Anterior cingulate cortex (tissue), 58 donors: ENCODE measurements around the gene PLIN1.
A peak's percentile ranks its signal among the peaks of the same experiment; 100 is the strongest.
"Not testable (repeated sequence)": the region's sequence is repeated elsewhere in the genome, so short reads cannot be mapped to it uniquely, and the experiment has no call there.

Experiments
- DNase-seq, 58 donors: peaks; one replicate each; lab custom pipeline; 2025; lab: John Stamatoyannopoulos, UW

PLIN1 gene

GRCh38 chr15:89679212-89679611, at the start of gene PLIN1:
Gene PLIN1, minus strand, starts transcription at chr15:89679367. Its CDS starts 1,878 bp downstream, at chr15:89677489.
- peak in 1 of 58 donors; percentile 40 for DNase-seq

GRCh38 chr15:89728254-89728653, 49.1 kb upstream of the PLIN1 start:
- no peak for DNase-seq

GRCh38 chr15:89725064-89725463, 45.9 kb upstream of the PLIN1 start:
- no peak for DNase-seq

GRCh38 chr15:89724621-89725020, 45.5 kb upstream of the PLIN1 start:
- no peak for DNase-seq

GRCh38 chr15:89723031-89723430, 43.9 kb upstream of the PLIN1 start:
- DNase-seq = no peak

- DNase-seq = no peak
Observed at GRCh38 chr15:89714775-89715174, 35.6 kb upstream of the PLIN1 start.

- DNase-seq = no peak
Observed at GRCh38 chr15:89707577-89707976, 28.4 kb upstream of the PLIN1 start.

GRCh38 chr15:89704411-89704810, 25.2 kb upstream of the PLIN1 start:
- no peak for DNase-seq

GRCh38 chr15:89695198-89695597, 16.0 kb upstream of the PLIN1 start:
- no peak for DNase-seq

GRCh38 chr15:89693696-89694095, 14.5 kb upstream of the PLIN1 start:
- no peak for DNase-seq

- DNase-seq = no peak
Observed at GRCh38 chr15:89693091-89693490, 13.9 kb upstream of the PLIN1 start.

GRCh38 chr15:89690276-89691218, 11.4 kb upstream of the PLIN1 start, which contains the start of the genes PEX11A and WDR93:
Gene PEX11A, minus strand, starts transcription at chr15:89690754. Its CDS starts 122 bp downstream, at chr15:89690632.
Gene WDR93, plus strand, starts transcription at chr15:89690811. Its CDS starts 10,936 bp downstream, at chr15:89701747.
- peak in 45 of 58 donors; percentile 25 to 73 (median 47) for DNase-seq

GRCh38 chr15:89689930-89690275, 10.7 kb upstream of the PLIN1 start:
- not testable (repeated sequence) for DNase-seq

- no peak for DNase-seq
Observed at GRCh38 chr15:89686522-89686921, 7.4 kb upstream of the PLIN1 start.

- DNase-seq = no peak
Observed at GRCh38 chr15:89685995-89686394, 6.8 kb upstream of the PLIN1 start.

- no peak for DNase-seq
Observed at GRCh38 chr15:89681146-89681545, 2.0 kb upstream of the PLIN1 start.

- peak in 26 of 58 donors; percentile 3 to 74 (median 36) for DNase-seq
Observed at GRCh38 chr15:89680282-89680873, 1.2 kb upstream of the PLIN1 start.

- DNase-seq = no peak
Observed at GRCh38 chr15:89677381-89677780, 1.8 kb downstream of the PLIN1 start.

- no peak for DNase-seq
Observed at GRCh38 chr15:89675606-89676005, 3.6 kb downstream of the PLIN1 start.

- no peak for DNase-seq
Observed at GRCh38 chr15:89674526-89674925, 4.6 kb downstream of the PLIN1 start.

- DNase-seq = no peak
Observed at GRCh38 chr15:89673165-89673512, 6.0 kb downstream of the PLIN1 start.
